PC-9 (cell line): ENCODE data around the gene ADAP1.

Experiments
- EZH2 ChIP-seq: fragments of 200-600 bp; sonication (generic); IDR thresholded peaks from 2 replicates; pipeline ENCODE4 v1.8.0; 2017; ENCODE audit warnings: antibody characterized with exemption, low read depth
- TF ChIP-seq, protein P1 (sequence below): fragments of 200-600 bp; sonication (generic); conservative IDR thresholded peaks from 2 replicates; pipeline ENCODE4 v1.6.1; 2017; ENCODE audit warnings: mixed run types, antibody characterized with exemption, mild to moderate bottlenecking, moderate library complexity

DNA sequence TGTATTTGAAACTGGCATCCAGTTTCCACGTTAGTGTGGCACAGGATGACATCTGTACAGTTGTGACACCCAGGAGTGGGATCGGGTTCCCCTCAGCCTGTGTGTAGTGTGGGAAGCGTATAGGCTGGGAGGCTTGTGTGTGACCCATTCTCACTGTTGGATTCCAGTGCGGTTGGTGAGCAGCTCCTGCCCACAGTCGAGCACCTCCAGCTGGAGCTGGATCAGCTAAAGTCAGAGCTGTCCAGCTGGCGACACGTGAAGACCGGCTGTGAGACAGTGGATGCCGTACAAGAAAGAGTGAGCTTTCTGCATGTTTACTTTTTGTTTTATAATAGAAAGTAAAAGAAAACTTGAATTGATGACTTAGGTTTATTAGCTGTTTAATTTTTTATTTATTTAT, 96.8 kb downstream of the ADAP1 start:
- TF ChIP-seq, protein P1, sequence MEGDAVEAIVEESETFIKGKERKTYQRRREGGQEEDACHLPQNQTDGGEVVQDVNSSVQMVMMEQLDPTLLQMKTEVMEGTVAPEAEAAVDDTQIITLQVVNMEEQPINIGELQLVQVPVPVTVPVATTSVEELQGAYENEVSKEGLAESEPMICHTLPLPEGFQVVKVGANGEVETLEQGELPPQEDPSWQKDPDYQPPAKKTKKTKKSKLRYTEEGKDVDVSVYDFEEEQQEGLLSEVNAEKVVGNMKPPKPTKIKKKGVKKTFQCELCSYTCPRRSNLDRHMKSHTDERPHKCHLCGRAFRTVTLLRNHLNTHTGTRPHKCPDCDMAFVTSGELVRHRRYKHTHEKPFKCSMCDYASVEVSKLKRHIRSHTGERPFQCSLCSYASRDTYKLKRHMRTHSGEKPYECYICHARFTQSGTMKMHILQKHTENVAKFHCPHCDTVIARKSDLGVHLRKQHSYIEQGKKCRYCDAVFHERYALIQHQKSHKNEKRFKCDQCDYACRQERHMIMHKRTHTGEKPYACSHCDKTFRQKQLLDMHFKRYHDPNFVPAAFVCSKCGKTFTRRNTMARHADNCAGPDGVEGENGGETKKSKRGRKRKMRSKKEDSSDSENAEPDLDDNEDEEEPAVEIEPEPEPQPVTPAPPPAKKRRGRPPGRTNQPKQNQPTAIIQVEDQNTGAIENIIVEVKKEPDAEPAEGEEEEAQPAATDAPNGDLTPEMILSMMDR, result no peak
- no peak for TF ChIP-seq EZH2
